ENCODE data around the gene ZNF692. TPM values are rescaled to one million over a fixed set of nuclear protein-coding genes. Genes with fewer than 3 reads are reported as not detected.
"Not testable (repeated sequence)": the region's sequence is repeated elsewhere in the genome, so short reads cannot be mapped to it uniquely, and the experiment has no call there.

ZNF692 gene
- total RNA-seq, 1 experiment from 2014 or later = 48.5 TPM

DNA sequence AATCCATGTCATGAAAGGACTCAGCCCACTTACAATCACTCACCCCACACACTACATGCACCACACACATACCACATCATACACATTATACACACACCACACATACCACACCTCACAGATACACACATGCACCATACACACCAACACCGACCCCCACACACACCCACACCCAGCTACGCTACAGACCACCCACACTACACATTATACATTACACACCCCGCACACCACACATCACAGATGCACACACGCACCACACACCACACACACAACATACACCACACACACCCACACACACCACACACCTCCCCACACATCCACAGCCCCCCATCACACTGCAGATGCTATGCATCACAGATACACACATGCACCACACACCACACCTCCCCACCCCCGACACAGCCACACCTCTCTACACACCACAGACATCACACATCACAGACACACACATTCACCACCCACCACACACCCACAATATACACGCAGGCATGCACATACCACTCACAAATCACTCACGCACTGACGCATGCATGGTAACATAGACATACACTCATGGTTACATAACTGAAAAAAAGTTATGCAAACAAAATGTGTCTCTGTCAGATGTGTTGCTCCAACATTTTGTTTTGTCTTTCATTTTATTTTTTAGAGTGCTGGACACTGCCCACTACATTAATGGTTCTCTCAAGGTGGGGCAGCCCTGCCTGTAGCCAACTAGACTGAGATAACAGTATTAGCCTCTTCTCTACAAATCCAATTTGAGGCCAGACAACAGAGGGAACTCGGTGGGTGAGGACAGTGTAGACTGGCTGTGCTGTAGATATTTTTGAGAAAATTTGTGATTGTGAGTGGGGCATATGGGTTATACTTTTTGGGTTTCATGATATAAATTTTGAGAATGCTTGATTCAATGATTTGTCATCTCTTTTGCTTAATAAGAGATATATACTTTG, 31.9 kb upstream of the ZNF692 start:
- H3K27ac Mint-ChIP-seq (ENCODE audit: unreplicated experiment) = no peak overlapping the region
- CTCF ChIA-PET = no interaction called here

DNA sequence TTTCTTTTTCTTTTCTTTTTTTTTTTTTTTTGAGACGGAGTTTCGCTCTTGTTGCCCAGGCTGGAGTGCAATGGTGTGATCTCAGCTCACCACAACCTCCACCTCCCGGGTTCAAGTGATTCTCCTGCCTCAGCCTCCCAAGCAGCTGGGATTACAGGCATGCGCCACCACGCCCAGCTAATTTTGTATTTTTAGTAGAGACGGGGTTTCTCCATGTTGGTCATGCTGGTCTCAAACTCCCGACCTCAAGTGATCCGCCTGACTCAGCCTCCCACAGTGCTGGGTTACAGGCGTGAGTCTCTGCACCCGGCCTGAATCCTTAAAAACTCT, 31.0 kb upstream of the ZNF692 start:
- CTCF ChIA-PET; H3K4me3 ChIP-seq (ENCODE audit: low read depth, low read length); H3K36me3 Mint-ChIP-seq (ENCODE audit: insufficient read depth, unreplicated experiment); H3K4me1 ChIP-seq; H3K9me3 Mint-ChIP-seq (ENCODE audit: unreplicated experiment); H3K9me3 ChIP-seq; POLR2A ChIA-PET; H3K4me1 Mint-ChIP-seq (ENCODE audit: low read depth, unreplicated experiment); H3K27me3 ChIP-seq (replicated peaks; ENCODE audit: control insufficient read depth, insufficient read depth, low read length); H3K27me3 Mint-ChIP-seq (ENCODE audit: insufficient read depth, unreplicated experiment); H3K27ac Mint-ChIP-seq (ENCODE audit: unreplicated experiment); H3K4me3 Mint-ChIP-seq (ENCODE audit: unreplicated experiment); DNase-seq; H3K36me3 ChIP-seq (ENCODE audit: control insufficient read depth, insufficient read depth, low read length); BruUV-seq (replicated peaks): not testable (repeated sequence)
- intact Hi-C loops (cut with micrococcal nuclease; ENCODE audit: unreplicated experiment) = loop anchor here (2.0 kb wide), 1 partner anchor 17 kb away; the partner anchor contains the start of gene PGBD2

More for the DNA sequence above, 31.9 kb upstream of the ZNF692 start:
- Histone ChIP-seq H3K4me3 (ENCODE audit: low read depth, low read length) (no peak overlapping the region), H3K27me3 (replicated peaks; ENCODE audit: control insufficient read depth, insufficient read depth, low read length) (no peaks in the 10 kb centered on the region), H3K4me1 (peaks cover 5% of the 10 kb centered on the region; the same call in 1 of the 2 replicates), H3K9me3 (no peaks in the 10 kb centered on the region), H3K36me3 (ENCODE audit: control insufficient read depth, insufficient read depth, low read length) (no peaks in the 10 kb centered on the region)
- no TSS peak for BruUV-seq (replicated peaks)
- H3K4me1 Mint-ChIP-seq (ENCODE audit: low read depth, unreplicated experiment) = peaks cover 6% of the 10 kb centered on the region
- H3K9me3 Mint-ChIP-seq (ENCODE audit: unreplicated experiment) = no peaks in the 10 kb centered on the region
- H3K4me3 Mint-ChIP-seq (ENCODE audit: unreplicated experiment) = no peak overlapping the region
- H3K27me3 Mint-ChIP-seq (ENCODE audit: insufficient read depth, unreplicated experiment) = no peaks in the 10 kb centered on the region
- no peak for DNase-seq
- no peaks in the 10 kb centered on the region for H3K36me3 Mint-ChIP-seq (ENCODE audit: insufficient read depth, unreplicated experiment)
- intact Hi-C loops (cut with micrococcal nuclease; ENCODE audit: unreplicated experiment) = loop anchor here (2.0 kb wide), 1 partner anchor 16 kb away; the partner anchor contains the start of gene PGBD2
- no peak for TF ChIP-seq CTCF (IDR thresholded peaks at IDR 0.05; ENCODE audit: insufficient read depth in 1 of 2, low read depth in 1 of 2, low read length in 1 of 2, severe bottlenecking in 1 of 2, unreplicated experiment in 1 of 2)
- POLR2A ChIA-PET = interaction anchor here (1.4 kb wide), 1 partner anchor 15 kb away, joined by 3 read pairs; the partner anchor contains the start of gene PGBD2

- ChIA-PET POLR2A (interaction anchor here (0.5 to 0.8 kb wide), 2 partner anchors 20 kb away, joined by 3 to 4 read pairs; partner anchors contain the start of gene PGBD2), CTCF (no interaction called here)
- no peak for TF ChIP-seq CTCF (IDR thresholded peaks at IDR 0.05; ENCODE audit: insufficient read depth in 1 of 2, low read depth in 1 of 2, low read length in 1 of 2, severe bottlenecking in 1 of 2, unreplicated experiment in 1 of 2)
- Mint-ChIP-seq H3K4me1 (ENCODE audit: low read depth, unreplicated experiment) (peaks cover 6% of the 10 kb centered on the region), H3K27ac (ENCODE audit: unreplicated experiment) (no peak overlapping the region), H3K27me3 (ENCODE audit: insufficient read depth, unreplicated experiment) (no peaks in the 10 kb centered on the region), H3K9me3 (ENCODE audit: unreplicated experiment) (no peaks in the 10 kb centered on the region), H3K36me3 (ENCODE audit: insufficient read depth, unreplicated experiment) (no peaks in the 10 kb centered on the region), H3K4me3 (ENCODE audit: unreplicated experiment) (no peak overlapping the region)
- Histone ChIP-seq H3K27me3 (replicated peaks; ENCODE audit: control insufficient read depth, insufficient read depth, low read length) (no peaks in the 10 kb centered on the region), H3K9me3 (no peaks in the 10 kb centered on the region), H3K4me3 (ENCODE audit: low read depth, low read length) (no peak overlapping the region), H3K36me3 (ENCODE audit: control insufficient read depth, insufficient read depth, low read length) (no peaks in the 10 kb centered on the region), H3K4me1 (no peaks in the 10 kb centered on the region)
- DNase-seq = no peak
- intact Hi-C loops (cut with micrococcal nuclease; ENCODE audit: unreplicated experiment) = no loop called here
- BruUV-seq (replicated peaks) = no TSS peak
Observed at GRCh38 chr1:248886237-248886895, 27.5 kb upstream of the ZNF692 start.
